Measurements from ENCODE around the gene NCAM1. TPM values are rescaled to one million over a fixed set of nuclear protein-coding genes. Genes with fewer than 3 reads are reported as not detected.

NCAM1 gene
- total RNA-seq, 4 donors from 2014 or later, result 12.8 to 27.7 (median 15.7) TPM

DNA sequence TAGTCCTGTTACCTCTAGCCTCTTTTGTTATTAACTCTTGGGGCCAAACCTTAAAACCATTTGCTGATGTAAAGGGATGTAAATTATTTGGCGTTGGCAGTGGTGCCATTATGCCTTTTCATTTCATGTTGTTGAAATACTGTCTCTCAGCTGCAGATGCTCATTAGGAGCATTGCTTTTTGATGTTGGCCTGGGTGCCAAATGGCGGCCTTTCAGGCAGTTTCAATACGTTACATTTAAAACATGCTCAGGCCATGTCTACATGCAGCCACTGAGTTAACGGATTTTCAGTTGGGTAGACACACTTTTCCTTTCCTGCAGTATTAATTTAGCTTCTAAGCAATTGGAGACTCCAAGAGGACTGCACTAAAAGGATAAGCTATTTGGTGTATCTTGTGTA is 5.3 kb downstream of the NCAM1 start:
- intact Hi-C loops (cut with DNase I; ENCODE audit: low total_unique reads), result no loop called here
- H3K27me3 ChIP-seq, result peaks cover 5 to 43% (median 26%) of the 10 kb centered on the region in 3 donors
- H3K4me1 ChIP-seq, result peaks cover 13% of the 10 kb centered on the region in 2 donors

DNA sequence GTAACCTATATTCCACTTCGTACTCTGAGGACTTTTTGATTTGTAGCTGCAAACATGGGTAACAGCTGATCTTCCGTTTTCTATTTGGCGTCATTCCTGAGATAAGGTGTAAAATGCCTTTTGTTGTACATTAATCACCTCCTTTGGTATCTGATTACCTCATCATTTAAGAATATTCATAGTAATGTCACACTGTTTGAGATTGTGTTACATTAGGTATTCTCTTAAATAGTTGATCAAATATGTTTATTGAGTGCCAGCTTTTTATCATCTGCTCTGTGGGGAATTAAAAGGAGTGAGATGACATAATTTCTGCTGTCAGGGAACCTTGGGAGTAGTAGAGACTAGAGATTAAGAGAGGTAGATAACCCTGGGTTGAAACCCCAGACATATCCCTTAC is 5.9 kb downstream of the NCAM1 start:
- DNase-seq (no peak), ATAC-seq (no peak)
- peaks cover 12 to 13% of the 10 kb centered on the region in 2 donors for H3K4me1 ChIP-seq
- H3K27me3 ChIP-seq, result peaks cover 5 to 38% (median 25%) of the 10 kb centered on the region in 3 donors
- H3K36me3 ChIP-seq, result no peaks in the 10 kb centered on the region
- H3K4me3 ChIP-seq, result no peak overlapping the region
- TF ChIP-seq, protein P1, sequence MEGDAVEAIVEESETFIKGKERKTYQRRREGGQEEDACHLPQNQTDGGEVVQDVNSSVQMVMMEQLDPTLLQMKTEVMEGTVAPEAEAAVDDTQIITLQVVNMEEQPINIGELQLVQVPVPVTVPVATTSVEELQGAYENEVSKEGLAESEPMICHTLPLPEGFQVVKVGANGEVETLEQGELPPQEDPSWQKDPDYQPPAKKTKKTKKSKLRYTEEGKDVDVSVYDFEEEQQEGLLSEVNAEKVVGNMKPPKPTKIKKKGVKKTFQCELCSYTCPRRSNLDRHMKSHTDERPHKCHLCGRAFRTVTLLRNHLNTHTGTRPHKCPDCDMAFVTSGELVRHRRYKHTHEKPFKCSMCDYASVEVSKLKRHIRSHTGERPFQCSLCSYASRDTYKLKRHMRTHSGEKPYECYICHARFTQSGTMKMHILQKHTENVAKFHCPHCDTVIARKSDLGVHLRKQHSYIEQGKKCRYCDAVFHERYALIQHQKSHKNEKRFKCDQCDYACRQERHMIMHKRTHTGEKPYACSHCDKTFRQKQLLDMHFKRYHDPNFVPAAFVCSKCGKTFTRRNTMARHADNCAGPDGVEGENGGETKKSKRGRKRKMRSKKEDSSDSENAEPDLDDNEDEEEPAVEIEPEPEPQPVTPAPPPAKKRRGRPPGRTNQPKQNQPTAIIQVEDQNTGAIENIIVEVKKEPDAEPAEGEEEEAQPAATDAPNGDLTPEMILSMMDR (IDR thresholded peaks at IDR 0.05 in 4 of 5, conservative IDR thresholded peaks at IDR 0.05 in 1 of 5), result no peak
- TF ChIP-seq POLR2A (IDR thresholded peaks at IDR 0.05), result no peak
- no peak overlapping the region for H3K27ac ChIP-seq
- in situ Hi-C loops (cut with MboI; ENCODE audit: low sequenced_read_pairs in 4 of 4), result loop anchor here in 1 of 4 donors (25.0 kb wide), 1 partner anchor 380 kb away; no protein-coding TSS in a partner anchor
- no peaks in the 10 kb centered on the region for H3K9me3 ChIP-seq
- intact Hi-C loops (cut with DNase I; ENCODE audit: low total_unique reads), result no loop called here

More for the DNA sequence above, 5.3 kb downstream of the NCAM1 start:
- DNase-seq, result no peak
- no peak for TF ChIP-seq POLR2A (IDR thresholded peaks at IDR 0.05)
- TF ChIP-seq, protein P1 (IDR thresholded peaks at IDR 0.05 in 4 of 5, conservative IDR thresholded peaks at IDR 0.05 in 1 of 5), result no peak
- Histone ChIP-seq H3K36me3 (no peaks in the 10 kb centered on the region), H3K4me3 (no peak overlapping the region), H3K27ac (no peak overlapping the region), H3K9me3 (no peaks in the 10 kb centered on the region)
- in situ Hi-C loops (cut with MboI; ENCODE audit: low sequenced_read_pairs in 4 of 4), result loop anchor here in 1 of 4 donors (25.0 kb wide), 1 partner anchor 379 kb away; no protein-coding TSS in a partner anchor
- ATAC-seq, result no peak

DNA sequence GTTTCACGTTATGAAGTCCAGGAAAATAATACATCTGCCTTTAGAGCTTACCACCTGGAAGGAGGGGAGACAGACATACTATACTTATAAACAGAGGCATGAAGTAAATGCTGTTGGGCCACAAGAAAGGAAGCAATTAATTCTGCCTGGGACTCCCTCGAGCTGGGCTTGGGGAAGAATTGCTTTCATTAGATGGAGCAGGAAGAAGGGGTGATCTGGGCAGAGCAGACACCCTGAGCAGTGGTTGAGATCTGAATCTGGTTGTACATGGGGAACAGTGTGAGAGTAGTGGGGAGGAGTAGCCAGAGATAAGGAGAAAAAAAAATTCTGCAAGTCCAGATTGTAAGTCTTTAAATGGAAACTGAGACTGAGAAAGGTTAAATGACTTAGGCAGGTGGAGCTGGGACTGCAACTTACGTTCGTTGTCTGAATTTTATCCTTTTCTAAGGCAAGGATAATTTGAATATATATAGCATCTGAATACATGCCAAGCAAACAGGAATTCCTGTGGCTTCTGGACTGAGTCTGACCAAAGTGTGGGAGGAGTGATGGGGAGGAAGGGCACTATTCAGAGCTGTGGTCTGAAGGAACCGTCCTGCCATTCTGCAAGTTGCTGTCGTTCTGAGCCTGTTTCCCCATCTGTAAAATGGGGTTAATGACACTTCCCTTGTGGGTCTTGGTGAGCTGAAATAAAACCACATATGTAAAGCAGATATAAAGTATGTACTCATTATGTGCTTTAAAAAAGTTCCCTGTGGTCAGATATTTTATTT is 7.9 kb downstream of the NCAM1 start:
- in situ Hi-C loops (cut with MboI; ENCODE audit: low sequenced_read_pairs in 4 of 4), result loop anchor here in 1 of 4 donors (25.0 kb wide), 1 partner anchor 382 kb away; no protein-coding TSS in a partner anchor

DNA sequence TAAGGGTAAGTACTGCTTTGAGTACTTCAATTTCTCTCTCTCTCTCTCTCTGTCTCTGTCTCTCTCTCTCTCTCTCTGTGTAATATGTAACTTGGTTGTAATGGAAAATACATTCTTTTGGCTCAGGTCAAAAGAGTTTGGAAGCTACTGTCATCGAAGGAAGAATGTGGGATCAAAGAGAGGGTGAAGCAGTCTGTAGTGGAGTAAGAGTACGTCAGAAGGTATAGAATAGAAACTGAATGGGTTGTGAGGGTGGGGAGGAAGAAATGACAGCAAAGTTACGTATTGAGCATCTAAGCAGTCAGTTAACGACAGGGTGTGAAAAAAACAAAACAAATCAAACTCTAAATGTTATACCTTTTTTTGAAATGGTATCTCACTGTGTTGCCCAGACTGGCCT is 10.0 kb downstream of the NCAM1 start:
- Histone ChIP-seq H3K36me3 (no peaks in the 10 kb centered on the region), H3K4me1 (peaks cover 0 to 8% of the 10 kb centered on the region in 2 donors), H3K4me3 (no peak overlapping the region), H3K9me3 (no peaks in the 10 kb centered on the region), H3K27ac (no peak overlapping the region), H3K27me3 (peaks cover 0 to 9% (median 0%) of the 10 kb centered on the region in 3 donors)
- DNase-seq (no peak), ATAC-seq (no peak)
- intact Hi-C loops (cut with DNase I; ENCODE audit: low total_unique reads) (no loop called here), in situ Hi-C loops (cut with MboI; ENCODE audit: low sequenced_read_pairs in 4 of 4) (loop anchor here in 1 of 4 donors (25.0 kb wide), 1 partner anchor 384 kb away; no protein-coding TSS in a partner anchor)
- TF ChIP-seq POLR2A (IDR thresholded peaks at IDR 0.05), result no peak
- TF ChIP-seq, protein P1 (IDR thresholded peaks at IDR 0.05 in 4 of 5, conservative IDR thresholded peaks at IDR 0.05 in 1 of 5), result no peak

More for the DNA sequence above, 7.9 kb downstream of the NCAM1 start:
- H3K4me1 ChIP-seq, result peaks cover 0 to 13% of the 10 kb centered on the region in 2 donors
- H3K4me3 ChIP-seq, result no peak overlapping the region
- intact Hi-C loops (cut with DNase I; ENCODE audit: low total_unique reads), result no loop called here
- TF ChIP-seq POLR2A (IDR thresholded peaks at IDR 0.05), result no peak
- TF ChIP-seq, protein P1 (IDR thresholded peaks at IDR 0.05 in 4 of 5, conservative IDR thresholded peaks at IDR 0.05 in 1 of 5), result no peak
- no peak overlapping the region for H3K27ac ChIP-seq
- no peak for DNase-seq
- no peaks in the 10 kb centered on the region for H3K36me3 ChIP-seq
- ATAC-seq, result no peak
- peaks cover 4 to 21% (median 9%) of the 10 kb centered on the region in 3 donors for H3K27me3 ChIP-seq
- no peaks in the 10 kb centered on the region for H3K9me3 ChIP-seq

Data from gastrocnemius medialis (tissue), 4 donors.